Measurements from ENCODE around the gene PPP2R5C. TPM values are rescaled to one million over a fixed set of nuclear protein-coding genes. Genes with fewer than 3 reads are reported as not detected.

Gene PPP2R5C
- total RNA-seq, 2 experiments from 2014 or later, result 291 to 300 TPM

GRCh38 chr14:101845496-101845895, 84.0 kb downstream of the PPP2R5C start:
- no peak overlapping the region for H3K27ac Mint-ChIP-seq
- ChIA-PET CTCF (interaction anchor here (0.6 to 2.5 kb wide), 6 partner anchors 8 to 470 kb away, joined by 4 to 10 read pairs (median 8); no protein-coding TSS in a partner anchor), POLR2A (no interaction called here)
- H3K9me3 Mint-ChIP-seq, result no peaks in the 10 kb centered on the region
- no peaks in the 10 kb centered on the region for H3K27me3 Mint-ChIP-seq
- H3K4me3 Mint-ChIP-seq, result no peak overlapping the region
- DNase-seq, result no peak
- H3K36me3 Mint-ChIP-seq (ENCODE audit: low read depth), result peaks cover 31% of the 10 kb centered on the region
- peaks cover 84% of the 10 kb centered on the region for H3K4me1 Mint-ChIP-seq

DNA sequence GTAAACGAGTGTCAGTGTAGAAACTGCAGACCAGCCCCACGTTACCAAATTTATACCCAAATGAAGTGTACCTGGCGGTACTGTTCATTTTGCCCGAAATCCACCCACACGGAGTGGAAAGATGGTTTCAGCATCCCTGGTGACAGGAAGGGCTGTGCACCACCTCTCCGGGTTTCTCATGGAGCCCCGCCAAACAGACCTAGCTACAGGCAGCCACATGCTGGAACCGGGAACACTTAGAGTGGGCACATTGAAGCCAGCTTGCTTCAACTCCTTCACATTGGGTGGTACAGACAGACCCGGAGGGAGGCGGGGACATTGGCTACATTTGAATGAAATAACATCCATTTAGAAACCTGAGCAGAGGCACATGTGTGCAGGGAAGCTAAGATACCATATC, 84.4 kb downstream of the PPP2R5C start:
- H3K36me3 Mint-ChIP-seq (ENCODE audit: low read depth), result peaks cover 27% of the 10 kb centered on the region
- no peak for DNase-seq
- H3K27ac Mint-ChIP-seq, result no peak overlapping the region
- ChIA-PET POLR2A (no interaction called here), CTCF (interaction anchor here (0.9 to 2.0 kb wide), 3 partner anchors 10 to 139 kb away, joined by 4 to 10 read pairs (median 4); no protein-coding TSS in a partner anchor)
- H3K9me3 Mint-ChIP-seq, result no peaks in the 10 kb centered on the region
- H3K4me1 Mint-ChIP-seq, result peaks cover 82% of the 10 kb centered on the region
- no peaks in the 10 kb centered on the region for H3K27me3 Mint-ChIP-seq
- H3K4me3 Mint-ChIP-seq, result no peak overlapping the region

GRCh38 chr14:101849125-101849524, 87.6 kb downstream of the PPP2R5C start:
- H3K36me3 Mint-ChIP-seq (ENCODE audit: low read depth), result peaks cover 13% of the 10 kb centered on the region
- H3K27me3 Mint-ChIP-seq, result no peaks in the 10 kb centered on the region
- ChIA-PET CTCF (interaction anchor here (0.9 to 1.9 kb wide), 4 partner anchors 8 to 142 kb away, joined by 3 to 6 read pairs (median 4); no protein-coding TSS in a partner anchor), POLR2A (no interaction called here)
- H3K4me1 Mint-ChIP-seq, result peaks cover 81% of the 10 kb centered on the region
- DNase-seq, result no peak
- H3K4me3 Mint-ChIP-seq, result no peak overlapping the region
- H3K9me3 Mint-ChIP-seq, result no peaks in the 10 kb centered on the region
- H3K27ac Mint-ChIP-seq, result no peak overlapping the region

GRCh38 chr14:101849640-101850039, 88.1 kb downstream of the PPP2R5C start:
- POLR2A ChIA-PET, result no interaction called here
- no peak for DNase-seq
- no peak overlapping the region for H3K4me3 Mint-ChIP-seq
- H3K4me1 Mint-ChIP-seq, result peaks cover 81% of the 10 kb centered on the region
- no peaks in the 10 kb centered on the region for H3K9me3 Mint-ChIP-seq
- H3K36me3 Mint-ChIP-seq (ENCODE audit: low read depth), result peaks cover 17% of the 10 kb centered on the region
- CTCF ChIA-PET, result interaction anchor here (0.9 to 1.9 kb wide), 4 partner anchors 9 to 142 kb away, joined by 3 to 6 read pairs (median 4); no protein-coding TSS in a partner anchor
- H3K27ac Mint-ChIP-seq, result no peak overlapping the region
- H3K27me3 Mint-ChIP-seq, result no peaks in the 10 kb centered on the region

DNA sequence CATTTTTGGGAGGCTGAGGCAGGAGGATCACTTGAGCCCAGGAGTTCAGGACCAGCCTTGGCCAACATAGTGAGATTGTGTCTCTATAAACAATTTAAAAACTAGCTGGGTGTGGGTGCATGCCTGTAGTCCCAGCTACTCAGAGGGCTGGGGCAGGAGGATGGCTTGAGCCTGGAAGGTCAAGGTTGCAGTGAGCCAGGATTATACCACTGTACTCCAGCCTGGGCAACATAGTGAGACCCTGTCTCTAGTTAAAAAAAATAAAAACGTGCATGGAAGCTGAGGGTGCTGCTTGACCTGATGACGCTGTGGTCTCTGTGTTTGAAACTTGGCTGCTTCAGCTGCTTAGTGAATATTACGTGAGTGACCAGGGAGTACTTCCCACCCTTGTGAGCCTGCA, 89.7 kb downstream of the PPP2R5C start:
- no peak overlapping the region for H3K27ac Mint-ChIP-seq
- ChIA-PET POLR2A (no interaction called here), CTCF (interaction anchor here (0.5 kb wide), 2 partner anchors 171 to 1661 kb away, joined by 3 to 6 read pairs; no protein-coding TSS in a partner anchor)

GRCh38 chr14:101851736-101852405, 90.4 kb downstream of the PPP2R5C start:
- DNase-seq, result no peak
- Mint-ChIP-seq H3K4me1 (peaks cover 78% of the 10 kb centered on the region), H3K27me3 (no peaks in the 10 kb centered on the region), H3K36me3 (ENCODE audit: low read depth) (peaks cover 17% of the 10 kb centered on the region), H3K4me3 (no peak overlapping the region), H3K27ac (no peak overlapping the region), H3K9me3 (no peaks in the 10 kb centered on the region)
- POLR2A ChIA-PET, result no interaction called here
- CTCF ChIA-PET, result no interaction called here

More for the DNA sequence above, 89.7 kb downstream of the PPP2R5C start:
- Mint-ChIP-seq H3K27me3 (no peaks in the 10 kb centered on the region), H3K4me1 (peaks cover 79% of the 10 kb centered on the region), H3K4me3 (no peak overlapping the region), H3K36me3 (ENCODE audit: low read depth) (peaks cover 17% of the 10 kb centered on the region), H3K9me3 (no peaks in the 10 kb centered on the region)
- no peak for DNase-seq

- no peak for DNase-seq
- Mint-ChIP-seq H3K27ac (no peak overlapping the region), H3K4me3 (no peak overlapping the region), H3K9me3 (no peaks in the 10 kb centered on the region), H3K27me3 (no peaks in the 10 kb centered on the region), H3K4me1 (peaks cover 79% of the 10 kb centered on the region), H3K36me3 (ENCODE audit: low read depth) (peaks cover 19% of the 10 kb centered on the region)
- ChIA-PET CTCF (interaction anchor here (2.3 kb wide), 1 partner anchor 8 kb away, joined by 10 read pairs; no protein-coding TSS in a partner anchor), POLR2A (no interaction called here)
Observed at GRCh38 chr14:101852785-101853184, 91.3 kb downstream of the PPP2R5C start.

GRCh38 chr14:101853455-101854018, 92.0 kb downstream of the PPP2R5C start:
- Mint-ChIP-seq H3K27me3 (no peaks in the 10 kb centered on the region), H3K4me3 (no peak overlapping the region), H3K4me1 (peaks cover 79% of the 10 kb centered on the region), H3K36me3 (ENCODE audit: low read depth) (peaks cover 25% of the 10 kb centered on the region), H3K9me3 (no peaks in the 10 kb centered on the region), H3K27ac (peak overlapping the region; percentile 26)
- DNase-seq, result no peak
- ChIA-PET POLR2A (no interaction called here), CTCF (interaction anchor here (0.6 to 2.3 kb wide), 3 partner anchors 9 to 131 kb away, joined by 3 to 10 read pairs (median 3); no protein-coding TSS in a partner anchor)

- Mint-ChIP-seq H3K4me1 (peaks cover 79% of the 10 kb centered on the region), H3K27me3 (no peaks in the 10 kb centered on the region), H3K27ac (peak overlapping the region; percentile 51), H3K4me3 (no peak overlapping the region), H3K36me3 (ENCODE audit: low read depth) (peaks cover 30% of the 10 kb centered on the region), H3K9me3 (no peaks in the 10 kb centered on the region)
- peak; percentile 37 for DNase-seq
- POLR2A ChIA-PET, result no interaction called here
- CTCF ChIA-PET, result interaction anchor here (0.6 to 2.3 kb wide), 5 partner anchors 10 to 132 kb away, joined by 3 to 10 read pairs (median 3); no protein-coding TSS in a partner anchor
Observed at GRCh38 chr14:101854366-101854765, 92.9 kb downstream of the PPP2R5C start.

DNA sequence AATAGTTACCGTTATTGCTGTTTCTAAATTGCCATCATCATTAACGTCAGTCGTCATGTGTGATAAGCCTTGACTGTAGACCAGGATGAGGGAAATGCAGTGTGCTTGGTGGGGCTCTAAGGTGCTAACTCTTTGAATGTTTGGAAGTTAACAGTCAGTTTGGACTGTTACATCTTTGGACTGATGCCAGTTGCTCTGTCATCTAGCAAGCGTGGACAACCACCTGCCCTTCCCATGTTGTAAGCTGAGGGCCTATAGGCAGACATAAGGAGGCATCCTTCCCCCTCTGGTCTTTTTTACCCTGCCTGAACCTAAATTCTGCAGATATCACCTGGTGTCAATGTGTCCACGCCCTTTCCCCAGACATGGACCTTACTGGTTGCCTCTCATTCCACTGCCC, 94.4 kb downstream of the PPP2R5C start:
- Mint-ChIP-seq H3K27me3 (no peaks in the 10 kb centered on the region), H3K4me1 (peaks cover 75% of the 10 kb centered on the region), H3K4me3 (no peak overlapping the region), H3K27ac (no peak overlapping the region), H3K36me3 (ENCODE audit: low read depth) (peaks cover 43% of the 10 kb centered on the region), H3K9me3 (no peaks in the 10 kb centered on the region)
- POLR2A ChIA-PET, result no interaction called here
- DNase-seq, result no peak
- CTCF ChIA-PET, result interaction anchor here (1.2 kb wide), 1 partner anchor 10 kb away, joined by 4 read pairs; no protein-coding TSS in a partner anchor

DNA sequence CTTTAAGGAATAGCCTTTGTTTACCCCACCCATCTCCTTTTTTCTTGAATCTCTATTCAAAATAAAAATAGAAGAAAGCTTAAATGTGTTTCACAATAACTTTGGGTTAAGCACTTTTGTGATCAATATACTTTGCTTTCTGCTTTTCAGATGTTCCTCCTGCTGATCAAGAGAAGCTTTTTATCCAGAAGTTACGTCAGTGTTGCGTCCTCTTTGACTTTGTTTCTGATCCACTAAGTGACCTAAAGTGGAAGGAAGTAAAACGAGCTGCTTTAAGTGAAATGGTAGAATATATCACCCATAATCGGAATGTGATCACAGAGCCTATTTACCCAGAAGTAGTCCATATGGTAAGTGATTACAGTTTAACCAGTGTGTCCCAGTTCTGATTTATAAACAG, 95.0 kb downstream of the PPP2R5C start:
- no peaks in the 10 kb centered on the region for H3K9me3 Mint-ChIP-seq
- ChIA-PET POLR2A (no interaction called here), CTCF (interaction anchor here (1.2 to 1.3 kb wide), 2 partner anchors 11 to 19 kb away, joined by 3 to 4 read pairs; no protein-coding TSS in a partner anchor)
- H3K4me3 Mint-ChIP-seq, result no peak overlapping the region
- no peak overlapping the region for H3K27ac Mint-ChIP-seq
- no peak for DNase-seq
- peaks cover 72% of the 10 kb centered on the region for H3K4me1 Mint-ChIP-seq
- H3K27me3 Mint-ChIP-seq, result no peaks in the 10 kb centered on the region
- H3K36me3 Mint-ChIP-seq (ENCODE audit: low read depth), result peaks cover 48% of the 10 kb centered on the region

GRCh38 chr14:101857226-101857625, 95.7 kb downstream of the PPP2R5C start:
- POLR2A ChIA-PET, result no interaction called here
- DNase-seq, result no peak
- H3K27me3 Mint-ChIP-seq, result no peaks in the 10 kb centered on the region
- no peaks in the 10 kb centered on the region for H3K9me3 Mint-ChIP-seq
- peaks cover 66% of the 10 kb centered on the region for H3K4me1 Mint-ChIP-seq
- H3K36me3 Mint-ChIP-seq (ENCODE audit: low read depth), result peaks cover 55% of the 10 kb centered on the region
- no peak overlapping the region for H3K4me3 Mint-ChIP-seq
- CTCF ChIA-PET, result interaction anchor here (1.3 kb wide), 1 partner anchor 18 kb away, joined by 3 read pairs; no protein-coding TSS in a partner anchor
- H3K27ac Mint-ChIP-seq, result no peak overlapping the region
